ENCODE data around the gene GREB1. TPM values are rescaled to one million over a fixed set of nuclear protein-coding genes. Genes with fewer than 3 reads are reported as not detected.

GREB1 gene
- polyA plus RNA-seq, 1 of the 3 experiments (the other 2 are of a cell fraction) = 2.9 TPM

DNA sequence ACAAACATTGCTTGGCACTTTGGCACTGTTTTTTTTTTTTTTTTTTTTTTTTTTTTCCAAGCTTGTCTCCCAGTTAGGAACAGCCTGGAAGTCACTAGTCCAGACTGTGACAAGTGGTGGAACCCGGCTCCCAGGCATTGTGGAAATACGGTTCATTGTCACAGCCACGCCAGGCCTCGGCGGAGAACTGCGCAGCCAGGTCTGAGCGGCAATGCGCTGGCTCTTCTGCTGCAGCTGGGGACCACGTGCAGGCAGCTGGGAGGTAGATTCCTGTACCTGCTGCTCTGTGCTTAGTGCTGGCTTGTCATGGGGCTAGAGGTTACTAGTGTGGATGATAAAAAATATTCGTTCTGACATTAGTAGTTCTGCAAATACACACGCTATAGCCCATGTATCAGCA, 131.2 kb downstream of the GREB1 start:
- ChIA-PET POLR2A (no interaction called here), CTCF (interaction anchor here (0.9 to 7.7 kb wide), 7 partner anchors 16 to 120 kb away, joined by 3 to 48 read pairs (median 4); no protein-coding TSS in a partner anchor)
- Histone ChIP-seq H3K4me1 (ENCODE audit: control insufficient read depth in 1 of 2, insufficient read depth in 2 of 2, low read depth in 1 of 2, low read length in 1 of 2) (no peaks in the 10 kb centered on the region), H3K79me2 (ENCODE audit: insufficient read depth) (no peaks in the 10 kb centered on the region), H3K27me3 (ENCODE audit: insufficient read depth) (no peaks in the 10 kb centered on the region; the same call in 1 of the 2 replicates), H3K4me2 (no peak overlapping the region), H3K9me2 (no peaks in the 10 kb centered on the region), H3K4me3 (ENCODE audit: low read depth in 2 of 2, low read length in 1 of 2) (no peak overlapping the region), H3K9ac (no peak overlapping the region), H4K20me1 (ENCODE audit: insufficient read depth) (no peaks in the 10 kb centered on the region), H3F3A (replicated peaks; ENCODE audit: insufficient read depth) (no peaks in the 10 kb centered on the region), H3K27ac (ENCODE audit: low read depth in 2 of 2, low read length in 1 of 2) (no peak overlapping the region), H2AFZ (ENCODE audit: low read depth) (no peak overlapping the region), H3K36me3 (replicated peaks in 1 of 2; ENCODE audit: control insufficient read depth in 1 of 2, insufficient read depth in 2 of 2, low read length in 1 of 2) (no peaks in the 10 kb centered on the region), H3K9me3 (no peaks in the 10 kb centered on the region; the same call in 1 of the 2 replicates)
- no peak for TF ChIP-seq GABPA (IDR thresholded peaks at IDR 0.05; ENCODE audit: low read depth)
- no peak for TF ChIP-seq JUND (IDR thresholded peaks at IDR 0.05)
- TF ChIP-seq NRF1 (IDR thresholded peaks at IDR 0.05; ENCODE audit: low read depth, low read length) = no peak
- TF ChIP-seq FOXM1 (IDR thresholded peaks at IDR 0.05; ENCODE audit: low read depth) = no peak
- no peak for TF ChIP-seq RXRA (IDR thresholded peaks at IDR 0.05; ENCODE audit: borderline replicate concordance, low read depth)
- TF ChIP-seq MEF2A (IDR thresholded peaks at IDR 0.05; ENCODE audit: borderline replicate concordance, low read depth) = no peak
- TF ChIP-seq, protein P1, sequence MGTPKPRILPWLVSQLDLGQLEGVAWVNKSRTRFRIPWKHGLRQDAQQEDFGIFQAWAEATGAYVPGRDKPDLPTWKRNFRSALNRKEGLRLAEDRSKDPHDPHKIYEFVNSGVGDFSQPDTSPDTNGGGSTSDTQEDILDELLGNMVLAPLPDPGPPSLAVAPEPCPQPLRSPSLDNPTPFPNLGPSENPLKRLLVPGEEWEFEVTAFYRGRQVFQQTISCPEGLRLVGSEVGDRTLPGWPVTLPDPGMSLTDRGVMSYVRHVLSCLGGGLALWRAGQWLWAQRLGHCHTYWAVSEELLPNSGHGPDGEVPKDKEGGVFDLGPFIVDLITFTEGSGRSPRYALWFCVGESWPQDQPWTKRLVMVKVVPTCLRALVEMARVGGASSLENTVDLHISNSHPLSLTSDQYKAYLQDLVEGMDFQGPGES (IDR thresholded peaks at IDR 0.05; ENCODE audit: low read depth, low read length) = no peak
- TF ChIP-seq, protein P2, sequence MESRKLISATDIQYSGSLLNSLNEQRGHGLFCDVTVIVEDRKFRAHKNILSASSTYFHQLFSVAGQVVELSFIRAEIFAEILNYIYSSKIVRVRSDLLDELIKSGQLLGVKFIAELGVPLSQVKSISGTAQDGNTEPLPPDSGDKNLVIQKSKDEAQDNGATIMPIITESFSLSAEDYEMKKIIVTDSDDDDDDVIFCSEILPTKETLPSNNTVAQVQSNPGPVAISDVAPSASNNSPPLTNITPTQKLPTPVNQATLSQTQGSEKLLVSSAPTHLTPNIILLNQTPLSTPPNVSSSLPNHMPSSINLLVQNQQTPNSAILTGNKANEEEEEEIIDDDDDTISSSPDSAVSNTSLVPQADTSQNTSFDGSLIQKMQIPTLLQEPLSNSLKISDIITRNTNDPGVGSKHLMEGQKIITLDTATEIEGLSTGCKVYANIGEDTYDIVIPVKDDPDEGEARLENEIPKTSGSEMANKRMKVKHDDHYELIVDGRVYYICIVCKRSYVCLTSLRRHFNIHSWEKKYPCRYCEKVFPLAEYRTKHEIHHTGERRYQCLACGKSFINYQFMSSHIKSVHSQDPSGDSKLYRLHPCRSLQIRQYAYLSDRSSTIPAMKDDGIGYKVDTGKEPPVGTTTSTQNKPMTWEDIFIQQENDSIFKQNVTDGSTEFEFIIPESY (IDR thresholded peaks at IDR 0.05; ENCODE audit: borderline replicate concordance, low read depth) = no peak
- no peak for TF ChIP-seq YY1 (IDR thresholded peaks at IDR 0.05; ENCODE audit: low read depth)
- no peak for TF ChIP-seq EZH2phosphoT487 (IDR thresholded peaks at IDR 0.05; ENCODE audit: borderline replicate concordance, low read depth)
- no peak for TF ChIP-seq POLR2AphosphoS5 (IDR thresholded peaks at IDR 0.05; ENCODE audit: low read depth, low read length)
- no peak for TF ChIP-seq EP300 (IDR thresholded peaks at IDR 0.05; ENCODE audit: borderline replicate concordance in 1 of 2, low read depth in 1 of 2, low read length in 1 of 2)
- TF ChIP-seq GATA2 (CRISPR knock-in tag; IDR thresholded peaks at IDR 0.05) = no peak
- TF ChIP-seq RCOR1 (IDR thresholded peaks at IDR 0.05; ENCODE audit: low read length) = no peak
- no peak for TF ChIP-seq SMC3 (IDR thresholded peaks at IDR 0.05; ENCODE audit: low read depth, low read length)
- TF ChIP-seq, protein P3, sequence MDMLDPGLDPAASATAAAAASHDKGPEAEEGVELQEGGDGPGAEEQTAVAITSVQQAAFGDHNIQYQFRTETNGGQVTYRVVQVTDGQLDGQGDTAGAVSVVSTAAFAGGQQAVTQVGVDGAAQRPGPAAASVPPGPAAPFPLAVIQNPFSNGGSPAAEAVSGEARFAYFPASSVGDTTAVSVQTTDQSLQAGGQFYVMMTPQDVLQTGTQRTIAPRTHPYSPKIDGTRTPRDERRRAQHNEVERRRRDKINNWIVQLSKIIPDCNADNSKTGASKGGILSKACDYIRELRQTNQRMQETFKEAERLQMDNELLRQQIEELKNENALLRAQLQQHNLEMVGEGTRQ (IDR thresholded peaks at IDR 0.05; ENCODE audit: borderline replicate concordance, low read depth, low read length) = no peak
- no peak for DNase-seq
- WGBS (ENCODE audit: low lambda C conversion rate) = 75% methylated on average over 11 of the region's 11 CpGs
